ENCODE measurements around the gene PDLIM7.
A peak's percentile ranks its signal among the peaks of the same experiment; 100 is the strongest.
"Not testable (repeated sequence)": the region's sequence is repeated elsewhere in the genome, so short reads cannot be mapped to it uniquely, and the experiment has no call there.

PDLIM7 gene

GRCh38 chr5:177496070-177496726 is 1.2 kb downstream of the PDLIM7 start:
- in situ Hi-C loops (cut with HindIII; ENCODE audit: low pct_ligation_motif_present, low pct_unique_long_range_greater_than_20kb, low sequenced_read_pairs): no loop called here
- DNase-seq: peak; percentile 69

DNA sequence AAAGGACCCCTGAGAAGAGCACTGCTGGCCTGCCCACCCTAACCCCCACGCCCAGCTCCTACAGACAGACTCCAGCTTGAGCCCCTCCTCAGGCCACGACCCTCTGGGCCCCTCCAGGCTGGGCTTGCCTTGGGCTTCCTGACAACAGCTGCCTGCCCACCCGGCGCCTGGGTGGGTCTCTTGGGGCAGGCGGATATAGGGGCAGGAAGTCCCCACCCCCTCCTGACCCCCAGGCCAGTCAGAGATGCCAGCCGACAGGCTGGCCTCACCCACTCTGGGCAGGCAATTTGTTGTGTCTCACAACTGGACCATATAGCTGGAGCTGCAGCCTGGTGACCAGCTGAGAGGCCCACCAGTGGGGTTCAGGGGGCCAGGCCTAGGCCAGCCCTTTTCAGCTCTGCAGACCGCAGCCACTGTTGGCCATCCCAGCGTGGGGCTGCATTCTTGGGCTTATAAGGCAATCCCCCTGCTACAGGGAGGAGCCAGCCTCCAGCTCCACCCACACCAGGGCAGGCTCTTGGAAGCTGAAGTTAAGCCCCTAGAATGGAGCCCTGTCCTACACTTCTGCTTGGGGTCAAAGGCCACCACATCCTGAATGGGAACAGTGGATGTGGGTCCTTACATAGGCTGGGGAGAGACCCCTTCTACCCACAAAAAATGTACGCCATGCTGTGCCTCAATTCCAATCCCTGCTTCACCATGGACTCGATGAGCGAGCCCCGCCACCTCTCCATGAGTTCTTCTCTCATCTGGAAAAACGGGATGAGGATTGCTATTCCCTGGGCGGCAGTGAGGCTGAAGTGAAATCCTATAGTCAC is 2.0 kb downstream of the PDLIM7 start:
- in situ Hi-C loops (cut with HindIII; ENCODE audit: low pct_ligation_motif_present, low pct_unique_long_range_greater_than_20kb, low sequenced_read_pairs): no loop called here
- DNase-seq: peak; percentile 67

DNA sequence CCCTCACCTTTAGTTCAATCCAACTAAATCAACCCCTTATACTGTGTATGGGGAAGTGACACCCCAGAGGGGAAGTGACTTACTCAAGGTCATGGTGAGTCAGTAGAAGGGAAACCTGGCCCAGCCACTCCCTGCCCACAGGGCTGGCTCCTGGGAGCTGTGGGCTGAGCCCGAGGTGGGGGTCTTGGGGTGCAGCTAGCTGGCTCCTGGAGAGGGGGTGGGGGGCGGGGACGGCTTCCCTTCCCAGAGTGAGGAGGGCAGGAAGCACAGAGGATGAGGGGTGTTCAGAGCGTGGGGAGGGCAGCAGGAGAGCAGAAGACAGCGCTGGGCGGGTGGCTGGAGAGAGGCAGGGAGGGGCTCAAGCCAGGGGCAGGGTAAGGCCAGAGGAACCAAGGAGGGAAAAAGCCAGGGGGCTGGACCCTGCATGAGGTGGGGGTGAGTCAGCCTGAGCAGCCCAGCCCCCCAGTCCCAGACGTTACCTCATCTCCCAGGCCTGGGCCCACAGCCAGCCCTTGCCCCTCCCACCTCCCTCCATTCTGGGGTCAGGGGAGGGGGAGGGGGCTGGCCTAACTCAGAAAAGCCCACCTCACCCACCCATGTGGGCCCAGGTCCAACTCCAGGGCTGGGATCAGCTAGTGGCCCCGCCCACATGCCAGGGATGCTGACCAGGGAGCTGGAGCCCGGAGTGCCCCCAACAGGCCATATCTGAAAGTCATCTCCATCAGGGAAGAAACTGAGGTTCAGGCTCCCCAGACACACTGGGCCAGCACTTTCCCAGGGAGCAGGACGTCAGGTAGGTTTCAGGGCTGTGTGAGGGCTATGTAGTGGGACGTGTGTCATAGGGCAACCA is 2.8 kb downstream of the PDLIM7 start:
- in situ Hi-C loops (cut with HindIII; ENCODE audit: low pct_ligation_motif_present, low pct_unique_long_range_greater_than_20kb, low sequenced_read_pairs): no loop called here
- peak; percentile 75 for DNase-seq

GRCh38 chr5:177493795-177494345 is 3.5 kb downstream of the PDLIM7 start:
- DNase-seq: no peak
- in situ Hi-C loops (cut with HindIII; ENCODE audit: low pct_ligation_motif_present, low pct_unique_long_range_greater_than_20kb, low sequenced_read_pairs): no loop called here

DNA sequence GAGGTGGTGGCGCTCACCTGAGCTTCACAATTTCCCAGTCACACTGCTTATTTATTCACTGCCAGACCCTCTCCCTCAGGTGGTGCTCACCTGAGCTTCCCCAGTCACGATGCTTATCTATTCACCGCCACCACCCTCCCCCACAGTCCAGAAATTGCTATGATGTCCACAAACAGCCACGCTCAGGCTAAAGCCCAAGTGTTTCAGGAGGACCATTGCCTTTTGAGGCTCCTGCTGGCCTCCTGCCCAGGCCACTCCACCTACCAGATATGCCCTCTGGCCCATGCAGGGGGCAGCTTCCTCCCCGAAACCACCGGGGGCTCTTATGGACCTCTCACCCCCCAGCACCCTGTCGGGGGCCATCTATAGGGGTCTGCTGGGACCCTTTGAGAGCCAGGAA is 4.6 kb downstream of the PDLIM7 start:
- DNase-seq: no peak
- in situ Hi-C loops (cut with HindIII; ENCODE audit: low pct_ligation_motif_present, low pct_unique_long_range_greater_than_20kb, low sequenced_read_pairs): no loop called here

DNA sequence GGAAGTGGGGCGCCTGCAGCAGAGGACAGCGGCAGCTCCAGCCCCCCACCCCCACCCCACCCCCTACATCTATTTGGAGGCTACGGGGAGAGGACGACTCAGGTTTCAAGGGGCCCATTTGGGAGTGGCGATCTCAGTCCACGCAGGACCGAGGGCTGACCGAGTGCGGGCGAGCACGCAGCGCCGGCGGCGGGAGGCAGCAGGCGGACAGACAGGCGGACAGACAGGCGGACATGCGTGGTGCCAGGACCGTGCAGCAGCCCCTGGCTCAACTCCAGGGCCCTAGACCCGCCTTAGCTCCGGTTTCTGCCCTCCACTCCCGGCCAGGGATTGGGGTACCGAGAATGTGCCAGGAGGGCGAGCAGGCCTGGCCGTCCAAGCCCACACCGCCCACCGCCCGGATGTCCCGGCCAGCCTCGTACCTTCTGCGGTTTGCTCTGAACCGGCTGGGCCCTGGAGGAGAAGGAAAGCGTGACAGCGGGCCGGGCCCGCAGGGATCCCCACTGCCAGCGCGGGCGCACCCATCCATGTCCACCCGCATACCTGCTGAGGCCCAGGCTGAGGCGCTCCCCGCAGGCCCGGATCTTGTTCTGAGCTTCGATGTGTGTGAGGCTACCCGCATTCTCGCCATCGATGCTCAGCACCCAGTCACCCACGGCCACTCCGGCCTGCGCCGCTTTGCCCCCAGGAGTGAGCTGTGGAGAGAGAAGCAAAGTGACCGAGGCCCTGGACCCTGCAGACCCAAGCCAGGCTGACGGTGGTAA is 5.2 kb downstream of the PDLIM7 start:
- in situ Hi-C loops (cut with HindIII; ENCODE audit: low pct_ligation_motif_present, low pct_unique_long_range_greater_than_20kb, low sequenced_read_pairs): no loop called here

DNA sequence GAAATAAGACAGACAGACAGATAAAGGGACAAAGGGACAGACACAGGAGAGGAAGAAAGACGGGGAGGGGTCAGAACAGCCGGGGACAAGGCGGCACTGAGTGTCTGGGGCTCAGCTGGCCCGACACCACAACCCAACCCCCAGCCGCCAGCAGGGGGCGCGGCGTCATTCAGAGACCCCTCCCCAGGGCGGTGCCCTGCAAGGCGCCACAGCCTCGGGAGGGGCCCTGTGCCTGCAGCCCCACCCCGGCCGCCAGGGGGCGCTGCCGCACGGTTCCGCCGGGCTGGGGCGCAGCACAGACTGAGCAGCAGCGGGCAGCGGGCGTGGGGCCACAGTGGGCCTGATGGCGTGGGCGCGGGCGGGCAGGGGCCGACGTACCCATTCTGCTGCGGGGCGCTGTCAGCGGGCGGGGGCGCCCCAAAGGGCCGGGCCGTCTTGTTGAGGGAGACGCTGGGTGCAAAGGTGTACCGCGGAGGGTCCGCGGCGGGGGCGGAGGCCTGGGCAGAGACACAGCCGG is 5.9 kb downstream of the PDLIM7 start:
- in situ Hi-C loops (cut with HindIII; ENCODE audit: low pct_ligation_motif_present, low pct_unique_long_range_greater_than_20kb, low sequenced_read_pairs): no loop called here
- peak; percentile 28 for DNase-seq

More for the DNA sequence above, 5.2 kb downstream of the PDLIM7 start:
- no peak for DNase-seq

GRCh38 chr5:177490992-177491391 is 6.4 kb downstream of the PDLIM7 start:
- in situ Hi-C loops (cut with HindIII; ENCODE audit: low pct_ligation_motif_present, low pct_unique_long_range_greater_than_20kb, low sequenced_read_pairs): no loop called here
- DNase-seq: no peak

DNA sequence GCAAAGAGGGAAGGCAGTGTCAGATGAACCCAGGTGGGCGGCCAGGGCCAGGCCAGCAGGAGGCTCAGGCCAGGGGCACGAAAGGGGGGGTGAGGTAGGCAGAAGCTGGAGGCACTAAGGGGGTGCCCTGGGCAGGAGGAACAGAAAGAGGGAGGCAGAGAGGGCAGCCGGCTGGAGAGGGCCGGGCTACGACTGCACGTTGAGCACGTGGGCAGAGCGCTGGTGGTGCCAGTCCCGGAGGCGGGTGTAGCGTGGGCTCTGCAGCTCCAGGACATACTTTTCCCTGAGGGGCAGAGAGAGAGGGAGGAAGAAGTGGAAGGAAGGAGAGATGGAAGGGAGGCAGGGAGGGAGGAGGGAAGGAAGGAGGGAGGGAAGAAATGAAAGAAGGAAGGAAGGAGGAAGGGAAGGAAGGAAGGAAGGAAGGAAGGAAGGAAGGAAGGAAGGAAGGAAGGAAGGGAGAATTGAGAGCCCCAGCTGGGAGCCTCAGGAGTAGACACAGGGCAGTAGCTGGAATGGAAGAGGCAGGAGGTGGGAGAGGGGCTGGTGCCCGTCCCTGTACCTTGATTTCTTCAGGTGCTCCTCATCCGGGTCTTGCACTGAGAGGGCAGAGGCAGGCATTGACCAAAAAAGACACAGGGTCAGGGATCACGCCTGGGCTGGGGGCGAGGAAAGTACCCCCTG is 7.0 kb downstream of the PDLIM7 start:
- in situ Hi-C loops (cut with HindIII; ENCODE audit: low pct_ligation_motif_present, low pct_unique_long_range_greater_than_20kb, low sequenced_read_pairs): no loop called here
- no peak for DNase-seq

- in situ Hi-C loops (cut with HindIII; ENCODE audit: low pct_ligation_motif_present, low pct_unique_long_range_greater_than_20kb, low sequenced_read_pairs): no loop called here
- DNase-seq: no peak
Observed at GRCh38 chr5:177489119-177489716, 8.2 kb downstream of the PDLIM7 start.

- in situ Hi-C loops (cut with HindIII; ENCODE audit: low pct_ligation_motif_present, low pct_unique_long_range_greater_than_20kb, low sequenced_read_pairs): no loop called here
- no peak for DNase-seq
Observed at GRCh38 chr5:177487975-177488374, 9.4 kb downstream of the PDLIM7 start.

DNA sequence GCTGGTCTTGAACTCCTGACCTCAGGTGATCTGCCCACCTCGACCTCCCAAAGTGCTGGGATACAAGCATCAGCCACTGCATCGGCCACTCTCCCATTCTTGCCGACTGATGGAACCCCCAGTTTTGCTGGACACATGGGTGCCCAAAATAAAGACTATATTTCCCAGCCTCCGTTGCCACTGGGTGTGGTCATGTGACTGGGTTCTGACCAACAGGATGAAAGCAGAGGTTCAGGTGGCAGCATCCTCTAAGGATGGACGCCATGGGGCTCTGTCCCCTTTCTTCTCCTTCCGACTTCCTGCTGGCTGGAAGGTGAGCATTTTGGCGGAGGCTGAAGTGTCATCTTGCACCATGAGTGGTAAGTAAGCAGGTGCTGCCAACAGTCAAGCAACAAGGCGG is 10.3 kb downstream of the PDLIM7 start:
- in situ Hi-C loops (cut with HindIII; ENCODE audit: low pct_ligation_motif_present, low pct_unique_long_range_greater_than_20kb, low sequenced_read_pairs): no loop called here
- no peak for DNase-seq

- in situ Hi-C loops (cut with HindIII; ENCODE audit: low pct_ligation_motif_present, low pct_unique_long_range_greater_than_20kb, low sequenced_read_pairs): no loop called here
- DNase-seq: no peak
Observed at GRCh38 chr5:177486256-177486655, 11.1 kb downstream of the PDLIM7 start.

DNA sequence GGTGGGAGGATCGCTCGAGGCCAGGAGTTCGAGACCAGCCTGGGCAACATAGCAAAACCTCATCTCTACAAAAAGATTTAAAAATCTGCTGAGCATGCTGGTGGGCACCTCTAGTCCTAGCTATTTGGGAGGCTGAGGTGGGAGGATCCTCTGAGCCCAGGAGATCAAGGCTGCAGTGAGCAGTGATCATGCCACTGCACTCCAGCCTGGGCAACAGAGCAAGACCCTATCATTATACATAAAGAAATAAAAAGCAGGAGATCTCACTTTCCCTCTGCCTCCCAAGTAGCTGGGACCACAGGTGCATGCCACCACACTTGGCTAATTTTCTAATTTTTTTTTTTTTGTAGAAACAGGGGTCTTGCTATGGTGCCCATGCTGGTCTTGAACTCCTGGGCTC is 11.7 kb downstream of the PDLIM7 start:
- in situ Hi-C loops (cut with HindIII; ENCODE audit: low pct_ligation_motif_present, low pct_unique_long_range_greater_than_20kb, low sequenced_read_pairs); DNase-seq: not testable (repeated sequence)

DNA sequence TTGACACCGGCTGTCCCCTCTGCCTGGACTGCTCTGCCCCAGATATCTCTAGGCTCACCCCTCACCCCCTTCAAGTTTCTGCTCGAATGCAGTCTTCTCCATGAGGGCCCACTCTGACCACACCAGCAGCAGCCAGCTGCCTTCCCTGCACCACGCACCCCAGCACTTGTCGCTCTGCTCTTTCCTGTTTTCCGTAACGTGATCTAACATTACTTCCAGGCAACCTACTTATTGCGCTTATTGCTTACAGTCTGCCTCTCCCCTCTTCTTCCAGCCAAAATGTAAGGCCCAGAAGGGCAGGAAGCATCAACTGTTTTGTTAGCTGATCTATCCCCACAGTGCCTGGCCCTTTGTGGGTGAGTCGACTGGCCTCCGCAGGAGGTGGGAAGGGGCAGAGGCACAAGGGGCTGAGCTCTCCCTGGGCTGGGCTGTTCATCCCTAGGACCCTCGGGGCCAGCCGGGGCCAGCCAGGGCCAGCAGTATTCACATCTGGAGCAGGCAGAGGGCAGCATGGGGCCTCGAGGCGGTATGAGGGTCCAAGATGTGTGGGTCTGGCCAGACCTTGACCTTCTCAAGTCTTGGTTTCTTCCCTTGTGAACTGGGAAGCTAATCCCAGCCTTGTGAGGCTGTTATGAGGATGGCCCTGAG is 12.4 kb downstream of the PDLIM7 start:
- in situ Hi-C loops (cut with HindIII; ENCODE audit: low pct_ligation_motif_present, low pct_unique_long_range_greater_than_20kb, low sequenced_read_pairs): no loop called here
- DNase-seq: no peak

- DNase-seq: no peak
- in situ Hi-C loops (cut with HindIII; ENCODE audit: low pct_ligation_motif_present, low pct_unique_long_range_greater_than_20kb, low sequenced_read_pairs): no loop called here
Observed at GRCh38 chr5:177483994-177484901, 13.2 kb downstream of the PDLIM7 start.

Data from ACHN (cell line).